HS-27A (cell line): ENCODE data around the gene NDUFAF3.
A peak's percentile ranks its signal among the peaks of the same experiment; 100 is the strongest.

Experiments
- DNase-seq: peaks from one replicate; pipeline ENCODE4 v3.0.0-alpha.2; 2012; ENCODE audit warnings: low read depth, missing footprints

The NDUFAF3 gene, protein sequence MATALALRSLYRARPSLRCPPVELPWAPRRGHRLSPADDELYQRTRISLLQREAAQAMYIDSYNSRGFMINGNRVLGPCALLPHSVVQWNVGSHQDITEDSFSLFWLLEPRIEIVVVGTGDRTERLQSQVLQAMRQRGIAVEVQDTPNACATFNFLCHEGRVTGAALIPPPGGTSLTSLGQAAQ

DNA sequence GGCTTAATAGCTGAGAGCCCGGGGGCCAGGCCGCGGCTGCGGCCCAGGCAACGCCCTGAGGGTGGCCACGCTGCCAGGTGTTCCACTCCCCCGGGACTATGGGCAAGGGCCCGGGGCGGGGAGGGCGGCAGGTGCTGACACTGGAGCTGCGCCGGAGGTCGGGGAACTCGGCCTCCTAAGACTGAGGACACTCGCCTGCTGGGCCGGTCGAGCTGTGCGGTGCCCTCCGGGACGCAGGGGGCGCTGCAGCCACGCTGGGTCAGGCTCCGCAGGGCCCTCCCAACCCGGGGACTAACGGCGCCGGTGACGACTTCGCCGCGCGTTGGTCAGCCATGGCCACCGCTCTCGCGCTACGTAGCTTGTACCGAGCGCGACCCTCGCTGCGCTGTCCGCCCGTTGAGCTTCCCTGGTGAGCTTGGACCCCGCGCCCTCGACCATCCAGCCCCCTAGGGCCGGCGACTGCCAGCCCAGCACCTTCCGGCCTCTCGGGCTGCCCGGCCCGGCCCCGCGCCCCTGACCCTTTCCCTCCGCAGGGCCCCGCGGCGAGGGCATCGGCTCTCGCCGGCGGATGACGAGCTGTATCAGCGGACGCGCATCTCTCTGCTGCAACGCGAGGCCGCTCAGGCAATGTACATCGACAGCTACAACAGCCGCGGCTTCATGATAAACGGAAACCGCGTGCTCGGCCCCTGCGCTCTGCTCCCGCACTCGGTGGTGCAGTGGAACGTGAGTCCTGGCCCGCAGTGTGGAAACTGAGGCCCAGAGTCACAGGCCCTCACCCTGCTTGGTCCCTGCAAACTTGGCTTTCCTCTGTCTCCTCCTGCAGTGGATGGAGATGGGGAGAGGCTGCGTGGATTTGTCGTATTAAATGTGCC lies at the start of gene NDUFAF3:
Gene NDUFAF3, plus strand, starts transcription at position 309 of the 875 bp plus-strand sequence. Its CDS starts 24 bp downstream, at position 333.
- peak; percentile 81 for DNase-seq

DNA sequence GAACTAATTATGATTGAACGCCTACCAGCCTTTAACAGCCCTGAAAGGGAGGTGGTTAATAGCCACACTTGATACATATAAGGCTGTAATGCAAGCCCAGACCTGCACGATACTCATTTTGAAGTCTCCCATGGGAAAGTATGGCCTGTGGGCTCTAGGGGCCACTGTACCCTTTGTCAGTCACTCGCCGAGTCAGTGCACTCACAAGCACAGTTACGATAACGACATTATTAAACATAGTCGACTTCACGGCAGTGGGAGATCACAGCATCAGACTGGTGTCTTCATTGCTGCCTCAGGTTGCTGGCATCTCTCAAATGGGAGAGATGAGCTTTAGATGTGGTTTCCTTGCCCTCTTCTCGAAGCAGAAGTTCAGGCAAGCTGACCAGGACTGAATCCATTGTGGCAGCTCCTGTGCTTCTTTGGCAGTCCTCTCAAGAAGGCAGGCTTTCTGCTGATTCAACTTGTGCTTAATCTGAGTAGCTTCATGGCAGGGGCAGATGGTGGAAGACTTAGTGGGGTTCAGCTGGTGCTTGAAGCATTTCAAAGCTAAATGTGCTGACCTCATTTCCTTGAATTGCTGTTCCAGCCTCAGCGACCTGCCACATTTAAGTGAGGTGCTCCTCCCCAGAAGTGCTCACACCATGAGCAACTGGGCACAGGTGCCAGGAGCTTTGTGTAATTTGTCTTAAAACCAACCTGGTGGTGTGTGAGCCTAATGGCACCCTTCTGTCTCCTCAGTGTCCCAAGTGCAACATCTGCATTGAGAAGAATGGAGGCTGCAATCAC lies 47.7 kb upstream of the NDUFAF3 start:
- no peak for DNase-seq

DNA sequence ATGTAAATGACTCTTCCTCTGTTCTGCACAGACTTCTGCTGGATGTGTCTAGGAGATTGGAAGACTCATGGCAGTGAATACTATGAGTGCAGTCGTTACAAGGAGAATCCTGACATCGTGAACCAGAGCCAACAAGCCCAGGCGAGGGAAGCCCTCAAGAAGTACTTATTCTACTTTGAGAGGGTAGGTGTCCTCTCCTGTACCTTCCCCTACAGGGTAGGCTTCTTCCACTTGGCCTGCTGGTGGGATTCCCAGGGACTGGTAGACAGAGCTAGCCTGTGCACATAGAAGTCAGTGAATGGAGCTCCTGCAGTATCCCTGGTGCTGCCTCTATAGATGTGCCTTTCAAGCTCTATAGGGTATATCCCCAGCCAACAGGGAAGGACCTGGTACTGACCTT lies 42.5 kb upstream of the NDUFAF3 start:
- no peak for DNase-seq

DNA sequence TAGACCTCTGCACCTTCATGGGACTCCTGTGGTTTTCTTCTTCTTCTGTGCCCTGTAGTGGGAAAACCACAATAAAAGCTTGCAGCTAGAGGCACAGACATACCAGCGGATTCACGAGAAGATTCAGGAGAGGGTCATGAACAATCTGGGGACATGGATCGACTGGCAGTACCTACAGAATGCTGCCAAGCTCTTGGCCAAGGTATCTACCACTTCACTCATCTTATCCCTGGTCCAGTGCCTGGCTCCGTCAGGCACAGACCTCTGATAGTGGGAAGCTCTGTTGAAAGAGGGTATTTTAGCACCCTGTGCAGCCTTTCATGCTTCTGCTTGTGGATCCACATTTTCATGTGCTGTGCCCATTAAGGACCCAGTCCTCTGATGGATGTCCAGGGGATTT lies 41.6 kb upstream of the NDUFAF3 start:
- DNase-seq: no peak

DNA sequence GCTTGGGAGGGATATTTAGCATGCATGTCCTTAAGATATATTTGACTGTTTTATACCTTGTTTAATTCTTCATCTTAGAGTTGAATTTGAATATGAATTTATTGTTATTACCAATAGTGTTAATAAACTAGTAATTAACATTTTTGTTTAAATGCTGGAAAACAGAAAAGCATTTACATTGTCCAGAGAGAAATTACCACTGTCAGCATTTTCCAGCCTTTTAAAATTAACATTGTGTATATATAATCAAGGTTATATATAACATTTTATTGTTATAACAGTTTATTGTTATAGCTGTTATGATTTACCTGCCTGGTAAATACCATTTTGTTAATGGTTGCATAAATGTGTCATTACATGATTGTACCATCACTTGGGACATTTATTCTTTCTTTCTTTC lies 39.9 kb upstream of the NDUFAF3 start:
- DNase-seq: no peak

DNA sequence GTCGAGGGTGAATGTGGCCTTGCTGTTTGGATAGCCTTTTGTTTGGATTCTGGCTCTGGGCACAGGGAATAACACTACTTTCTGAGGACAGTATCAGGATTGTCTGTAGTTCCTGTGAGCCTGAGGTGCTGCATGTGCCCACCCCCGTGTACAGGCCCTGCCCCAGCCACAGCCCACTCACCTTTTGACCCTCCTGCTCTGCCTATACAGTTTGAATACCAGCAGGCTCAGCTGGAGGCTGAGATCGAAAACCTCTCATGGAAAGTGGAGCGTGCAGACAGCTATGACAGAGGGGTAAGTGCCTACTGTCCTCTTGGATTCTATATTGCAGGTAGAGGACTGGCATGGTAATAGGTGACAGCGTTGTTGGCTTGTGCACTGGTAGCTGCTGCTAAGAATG lies 39.2 kb upstream of the NDUFAF3 start:
- no peak for DNase-seq

DNA sequence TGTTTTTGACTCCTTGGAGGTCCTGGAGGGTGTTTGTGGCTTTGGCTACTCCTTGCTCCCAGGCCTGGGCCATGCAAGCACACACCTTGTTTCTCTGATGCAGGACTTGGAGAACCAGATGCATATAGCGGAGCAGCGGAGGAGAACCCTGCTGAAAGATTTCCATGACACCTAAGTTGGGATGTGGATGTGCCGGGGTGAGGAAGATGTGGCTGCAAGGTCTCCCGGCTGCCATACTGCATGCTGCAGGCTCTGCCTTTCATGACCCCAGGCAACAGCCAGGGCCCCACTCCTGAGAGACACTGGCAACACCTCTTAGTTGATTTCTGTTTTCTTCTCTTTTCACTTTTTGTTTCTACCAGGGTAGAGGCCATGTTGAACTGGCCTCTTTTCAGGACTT lies 38.8 kb upstream of the NDUFAF3 start:
- no peak for DNase-seq

DNA sequence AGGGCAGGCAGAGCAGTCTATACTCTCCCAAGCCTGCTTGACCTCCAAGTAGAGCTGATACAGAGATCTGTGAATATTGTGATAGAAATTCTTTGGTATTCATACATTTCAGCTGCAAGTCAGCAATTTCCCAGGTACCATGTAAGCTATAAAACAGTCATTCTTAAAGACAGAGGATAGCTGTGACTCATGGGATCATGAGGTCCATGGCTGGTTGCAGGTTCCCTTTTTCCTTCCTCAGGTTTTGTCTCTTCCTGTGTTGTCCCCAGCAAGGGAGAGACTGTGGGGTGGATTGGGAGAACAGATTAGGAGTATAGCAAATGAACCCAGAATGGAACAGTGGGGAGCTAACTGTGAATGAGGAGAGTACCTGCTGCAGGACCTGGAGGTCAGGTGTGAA lies 37.3 kb upstream of the NDUFAF3 start:
- no peak for DNase-seq

DNA sequence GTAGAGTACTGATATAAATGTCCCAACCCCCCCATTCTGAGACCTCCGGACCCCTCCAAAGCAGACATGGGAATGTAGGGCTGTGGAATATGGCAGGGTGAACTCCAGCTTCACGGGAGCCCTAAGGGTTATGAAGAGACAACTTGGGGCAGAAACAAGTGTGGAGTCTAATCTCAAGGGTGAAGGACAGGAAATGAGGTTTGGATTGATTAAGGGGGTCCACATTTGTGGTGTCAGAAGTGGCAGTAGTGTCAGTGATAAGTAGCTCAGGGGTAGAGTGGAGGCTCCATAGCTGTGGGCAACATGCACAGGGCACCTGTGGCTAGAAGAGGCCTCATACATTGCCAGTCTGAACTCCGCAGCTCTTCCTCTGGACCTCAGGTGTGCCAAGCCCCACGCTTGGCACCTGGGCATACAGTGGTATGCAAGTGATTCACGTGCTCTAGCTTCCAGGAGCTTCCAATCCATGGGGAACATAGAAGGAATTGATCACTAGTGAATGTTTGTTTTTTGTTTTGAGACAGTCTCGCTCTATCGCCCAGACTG lies 36.0 kb upstream of the NDUFAF3 start:
- no peak for DNase-seq

DNA sequence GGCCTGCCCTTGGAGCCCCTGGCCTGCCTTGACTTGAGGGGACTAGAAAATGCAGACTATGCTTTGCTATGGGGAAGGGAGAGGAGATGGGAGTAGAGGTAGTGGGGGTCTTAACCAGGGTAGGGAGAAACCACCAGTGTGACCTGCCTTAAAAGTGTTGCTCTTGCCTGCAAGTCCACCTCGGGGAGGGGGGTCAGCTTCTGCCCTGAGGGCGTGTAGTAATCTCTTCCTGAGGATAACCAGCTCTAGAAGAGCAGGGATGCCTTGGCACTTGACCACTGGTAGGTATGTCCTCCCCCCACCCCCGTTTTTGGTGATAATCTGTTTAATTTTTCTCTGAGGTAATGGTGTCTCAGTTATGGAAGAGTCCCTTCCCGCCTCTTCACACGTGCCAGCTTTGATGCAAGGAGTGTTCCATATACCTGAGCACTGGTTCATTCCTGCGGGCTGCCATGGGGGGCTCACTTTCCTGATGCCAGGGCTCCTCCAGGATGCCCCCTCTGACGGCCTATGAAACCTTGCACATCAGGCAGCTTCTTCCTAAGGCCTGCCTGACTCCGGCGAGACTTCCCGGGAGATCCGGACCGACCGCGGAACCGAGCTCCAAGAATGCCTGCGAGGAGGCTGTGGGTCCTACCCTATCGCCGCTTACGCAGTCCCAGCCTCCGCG lies 32.7 kb upstream of the NDUFAF3 start:
- DNase-seq: no peak

DNA sequence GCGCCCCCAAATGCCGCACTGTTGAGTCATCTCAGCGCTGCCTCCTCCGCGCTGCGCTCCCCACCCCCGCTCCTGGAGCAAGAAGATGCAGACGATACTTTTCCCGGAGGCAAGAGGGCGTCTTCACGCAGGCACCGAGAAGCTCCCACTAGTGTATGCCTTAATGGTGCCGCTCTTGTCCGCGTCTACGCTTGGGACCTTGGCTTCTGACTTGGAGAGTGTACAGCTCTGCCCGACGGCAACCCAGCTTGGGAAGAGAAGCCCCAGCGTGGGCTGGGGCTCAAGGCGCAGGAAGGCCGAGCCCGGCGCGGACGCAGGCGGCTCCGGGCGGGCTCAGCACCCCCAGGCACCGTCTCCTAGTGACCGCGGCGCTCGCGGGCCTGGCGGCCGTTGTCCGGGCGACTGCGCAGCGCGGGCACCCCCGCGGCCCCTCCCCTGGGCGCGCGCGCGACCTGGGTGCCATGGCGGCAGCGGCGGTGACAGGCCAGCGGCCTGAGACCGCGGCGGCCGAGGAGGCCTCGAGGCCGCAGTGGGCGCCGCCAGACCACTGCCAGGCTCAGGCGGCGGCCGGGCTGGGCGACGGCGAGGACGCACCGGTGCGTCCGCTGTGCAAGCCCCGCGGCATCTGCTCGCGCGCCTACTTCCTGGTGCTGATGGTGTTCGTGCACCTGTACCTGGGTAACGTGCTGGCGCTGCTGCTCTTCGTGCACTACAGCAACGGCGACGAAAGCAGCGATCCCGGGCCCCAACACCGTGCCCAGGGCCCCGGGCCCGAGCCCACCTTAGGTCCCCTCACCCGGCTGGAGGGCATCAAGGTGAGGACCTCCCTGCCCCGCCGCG lies 31.9 kb upstream of the NDUFAF3 start, which contains the start of gene P4HTM:
Gene P4HTM, plus strand, starts transcription at position 446 of the 840 bp plus-strand sequence. Its CDS starts 16 bp downstream, at position 462.
- peak; percentile 96 for DNase-seq

DNA sequence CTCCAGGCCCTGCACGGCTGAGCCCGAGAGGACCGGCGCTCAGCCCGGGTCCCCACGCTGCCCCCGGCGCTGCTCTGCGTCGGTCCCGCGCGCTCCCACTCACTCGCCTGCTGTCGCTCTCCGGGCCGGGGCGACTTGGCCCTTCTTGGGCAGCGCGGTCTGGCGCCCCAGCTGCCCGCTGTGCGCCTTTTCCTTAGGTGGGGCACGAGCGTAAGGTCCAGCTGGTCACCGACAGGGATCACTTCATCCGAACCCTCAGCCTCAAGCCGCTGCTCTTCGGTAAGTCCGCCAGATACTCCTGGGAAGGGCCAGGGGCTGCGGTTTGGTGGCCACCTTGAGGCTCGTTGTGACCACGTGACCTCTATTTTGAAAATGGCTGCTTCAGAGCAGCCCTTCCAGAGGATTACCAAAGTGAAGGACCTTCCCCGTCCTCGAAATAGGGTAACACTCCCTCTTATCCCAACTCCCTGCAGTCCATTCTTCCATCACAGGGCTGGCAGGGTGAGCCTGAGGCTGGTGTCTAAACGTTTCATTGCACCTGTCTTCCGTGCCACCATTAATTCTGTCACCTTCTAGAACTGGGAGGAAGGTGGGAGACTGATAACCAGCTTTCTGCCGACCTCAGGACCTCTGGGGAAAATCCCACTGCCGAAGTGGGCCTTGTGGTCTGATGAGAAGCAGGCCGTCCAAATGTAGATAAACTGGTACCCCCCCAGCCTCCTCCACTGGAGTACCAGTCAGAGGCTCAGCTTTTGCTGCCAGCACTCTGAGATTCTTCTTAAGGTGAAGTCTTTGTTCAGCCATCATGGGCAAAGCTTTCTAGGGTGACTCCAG lies 31.1 kb upstream of the NDUFAF3 start:
- DNase-seq: no peak

DNA sequence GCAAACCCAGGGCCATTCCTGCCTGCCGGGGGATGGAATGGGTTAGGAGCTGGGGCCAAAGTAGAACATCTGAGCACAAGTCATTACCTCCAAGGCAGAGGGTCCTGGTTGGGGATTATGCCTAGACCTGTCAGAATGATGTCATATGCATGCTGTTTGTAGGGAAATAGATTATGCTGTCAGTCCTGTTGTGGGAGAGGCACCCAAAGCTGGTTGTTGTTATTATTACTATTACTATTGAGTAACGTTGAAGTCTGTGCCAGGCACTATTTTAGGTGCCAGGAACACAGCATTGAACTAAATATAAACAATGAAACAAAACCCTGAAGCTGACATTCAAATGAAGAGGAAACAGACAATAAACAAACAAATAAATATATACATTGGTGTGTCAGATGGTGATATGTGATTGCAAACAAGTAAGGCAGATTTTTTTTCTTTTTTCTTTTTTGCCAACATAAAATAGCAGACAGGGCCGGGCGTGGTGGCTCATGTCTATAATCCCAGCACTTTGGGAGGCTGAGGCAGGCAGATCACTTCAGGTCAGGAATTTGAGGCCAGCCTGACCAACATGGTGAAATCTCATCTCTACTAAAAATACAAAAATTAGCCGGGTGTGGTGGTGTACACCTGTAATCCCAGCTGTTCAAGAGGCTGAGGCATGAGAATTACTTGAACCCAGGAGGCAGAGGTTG lies 29.9 kb upstream of the NDUFAF3 start:
- no peak for DNase-seq

DNA sequence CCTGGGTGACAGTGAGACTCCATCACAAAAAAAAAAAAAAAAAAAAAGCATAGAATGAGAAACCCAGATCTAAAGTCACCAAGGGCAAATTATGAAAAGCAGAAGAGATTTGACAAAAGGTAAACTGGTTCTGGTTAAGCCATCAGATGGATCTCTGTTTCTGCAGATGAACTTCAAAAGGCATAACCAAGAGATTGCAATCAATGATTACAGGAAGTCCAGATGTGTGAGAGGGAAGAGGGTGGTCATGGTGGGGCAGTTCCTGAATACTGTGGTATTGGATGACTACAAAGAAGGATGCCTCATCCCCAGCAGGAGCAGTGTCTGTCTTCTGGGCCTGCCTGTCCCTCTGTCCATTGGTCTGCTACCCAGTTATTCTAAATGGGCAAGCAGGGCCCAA lies 28.1 kb upstream of the NDUFAF3 start:
- no peak for DNase-seq

DNA sequence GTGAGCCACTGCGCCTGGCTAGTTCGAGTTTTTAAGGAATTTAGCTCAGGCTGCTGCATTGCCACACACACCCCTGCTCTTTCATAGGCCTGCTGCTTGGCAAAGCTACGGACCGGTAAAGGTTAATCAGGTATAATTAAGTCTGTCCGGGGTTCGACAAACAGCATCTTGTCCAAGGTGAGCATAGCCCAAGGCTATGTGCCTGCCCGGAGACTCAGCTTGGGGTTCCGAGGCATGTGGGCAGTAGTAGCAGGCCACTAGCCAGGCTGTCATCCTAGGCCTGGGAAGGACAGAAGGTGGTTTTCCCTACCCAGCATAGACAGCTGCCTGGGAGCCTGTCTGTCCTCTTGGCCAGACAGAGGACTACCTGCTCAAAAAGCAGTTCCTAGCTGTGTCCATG lies 25.3 kb upstream of the NDUFAF3 start:
- DNase-seq: no peak

DNA sequence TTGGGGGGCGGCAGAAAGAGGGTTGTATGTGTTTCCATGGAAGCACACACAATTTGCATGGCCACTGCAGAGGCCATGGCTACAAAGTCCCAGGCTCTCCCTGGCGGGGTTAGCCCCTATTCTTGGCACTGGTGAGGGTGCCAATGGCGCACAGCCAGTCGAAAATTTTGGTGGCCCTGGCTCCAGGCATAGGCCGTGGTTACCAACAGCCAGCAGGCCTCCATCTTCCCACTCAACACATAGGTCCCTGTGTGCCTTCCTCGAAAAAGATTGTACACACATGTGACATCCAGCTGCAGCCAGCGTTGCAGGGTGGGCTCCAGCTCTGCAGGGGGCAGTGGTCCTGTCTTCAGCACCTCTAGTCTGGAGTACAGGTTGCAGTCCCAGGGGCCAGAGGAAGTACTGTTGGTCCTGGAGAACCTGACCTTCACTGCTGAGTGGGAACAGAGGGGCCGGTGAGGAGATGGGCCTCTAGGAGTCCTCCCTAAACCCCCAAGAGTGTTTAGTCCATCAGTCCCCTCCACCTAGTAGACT lies 24.8 kb upstream of the NDUFAF3 start:
- DNase-seq: no peak

DNA sequence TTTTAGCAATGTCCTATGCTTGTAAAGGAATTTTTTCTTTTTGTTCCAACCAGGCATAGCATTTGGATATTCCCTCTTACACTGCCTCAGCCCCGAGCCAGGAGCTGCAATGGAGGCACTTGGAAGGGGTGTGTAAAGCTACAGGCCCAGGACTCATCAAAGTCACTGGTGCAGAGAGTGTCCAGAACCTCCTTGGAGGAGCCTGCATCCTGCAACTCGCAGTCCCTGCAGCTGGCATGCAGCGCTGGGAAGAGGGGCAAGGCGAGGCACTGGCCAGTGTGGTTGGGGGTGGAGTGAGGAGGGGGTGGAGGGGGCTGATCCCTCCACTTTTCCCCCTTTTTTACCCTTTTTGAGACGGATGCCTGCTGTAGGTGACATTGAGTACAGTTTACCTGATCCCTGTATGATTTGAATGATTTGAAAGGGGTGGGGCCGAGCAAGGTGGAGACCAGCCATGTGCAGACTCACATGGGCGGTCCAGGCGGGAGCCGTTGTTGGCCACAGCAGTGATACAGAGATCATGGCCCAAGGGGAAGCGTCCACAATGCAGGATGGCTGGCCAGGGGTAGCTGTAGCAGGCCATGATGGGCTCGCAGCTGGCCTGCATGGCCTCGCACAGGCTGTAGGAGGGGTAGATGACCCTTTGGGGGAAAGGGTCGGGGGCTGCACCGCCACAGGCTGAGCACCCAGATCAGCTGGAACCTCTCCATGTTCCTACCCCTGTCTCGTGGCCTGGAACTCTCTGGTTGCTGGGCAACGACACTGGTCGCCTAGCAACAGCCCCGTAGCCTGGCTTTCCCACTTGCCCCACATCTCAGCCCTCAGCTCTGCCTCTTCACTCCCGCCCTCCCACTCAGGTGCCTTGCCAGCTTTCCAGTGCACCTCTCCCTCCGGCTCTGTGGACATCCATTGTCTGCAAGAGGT lies 23.9 kb upstream of the NDUFAF3 start:
- DNase-seq: no peak
